ACC112 (cell line): ENCODE measurements around the gene TMIGD1.
A peak's percentile ranks its signal among the peaks of the same experiment; 100 is the strongest.

Experiments used
- H2AFZ ChIP-seq: fragments of 200-600 bp; sonication (generic); one replicate; pipeline ENCODE4 v1.6.0; 2017; ENCODE audit warnings: antibody characterized with exemption, low read length; ENCODE audit not compliant: unreplicated experiment
- H3K27ac ChIP-seq: fragments of 200-600 bp; sonication (generic); 2 replicates; pipeline ENCODE4 v1.5.1; 2014; ENCODE audit warnings: low read depth, mild to moderate bottlenecking, antibody characterized with exemption, low read length, moderate library complexity
- H3K27me3 ChIP-seq: fragments of 200-600 bp; sonication (generic); 2 replicates; pipeline ENCODE4 v1.6.1; 2014; ENCODE audit warnings: mild to moderate bottlenecking, antibody characterized with exemption, low read length, moderate library complexity, mixed read lengths; ENCODE audit not compliant: insufficient read depth
- H3K36me3 ChIP-seq: fragments of 200-600 bp; sonication (generic); 2 replicates; pipeline ENCODE4 v1.6.1; 2016; ENCODE audit warnings: mild to moderate bottlenecking, antibody characterized with exemption, low read length, moderate library complexity, mixed read lengths; ENCODE audit not compliant: insufficient read depth
- H3K4me1 ChIP-seq: fragments of 200-600 bp; sonication (generic); one replicate; pipeline ENCODE4 v1.6.1; 2016; ENCODE audit warnings: low read length, mixed read lengths; ENCODE audit not compliant: insufficient read depth, unreplicated experiment, control insufficient read depth
- H3K4me3 ChIP-seq: fragments of 200-600 bp; sonication (generic); 2 replicates; pipeline ENCODE4 v1.5.1; 2014; ENCODE audit warnings: mild to moderate bottlenecking, low read depth, low read length
- H3K79me2 ChIP-seq: fragments of 200-600 bp; sonication (generic); one replicate; pipeline ENCODE4 v1.6.0; 2016; ENCODE audit warnings: low read length; ENCODE audit not compliant: control insufficient read depth, unreplicated experiment, insufficient read depth

The TMIGD1 gene

GRCh38 chr17:30308406-30308805 lies 25.5 kb downstream of the TMIGD1 start:
- H3K27me3 ChIP-seq = no peaks in the 10 kb centered on the region
- no peak overlapping the region for H3K4me3 ChIP-seq
- H2AFZ ChIP-seq = no peak overlapping the region
- no peaks in the 10 kb centered on the region for H3K4me1 ChIP-seq
- H3K79me2 ChIP-seq = no peaks in the 10 kb centered on the region
- no peaks in the 10 kb centered on the region for H3K36me3 ChIP-seq
- H3K27ac ChIP-seq = no peak overlapping the region

GRCh38 chr17:30304778-30305177 lies 29.1 kb downstream of the TMIGD1 start:
- no peak overlapping the region for H3K4me3 ChIP-seq
- no peaks in the 10 kb centered on the region for H3K79me2 ChIP-seq
- no peaks in the 10 kb centered on the region for H3K27me3 ChIP-seq
- no peaks in the 10 kb centered on the region for H3K36me3 ChIP-seq
- H3K4me1 ChIP-seq = no peaks in the 10 kb centered on the region
- H2AFZ ChIP-seq = no peak overlapping the region
- H3K27ac ChIP-seq = no peak overlapping the region

GRCh38 chr17:30302241-30302640 lies 31.6 kb downstream of the TMIGD1 start:
- no peak overlapping the region for H3K4me3 ChIP-seq
- no peaks in the 10 kb centered on the region for H3K27me3 ChIP-seq
- no peaks in the 10 kb centered on the region for H3K4me1 ChIP-seq
- H3K27ac ChIP-seq = no peak overlapping the region
- H3K36me3 ChIP-seq = no peaks in the 10 kb centered on the region
- no peaks in the 10 kb centered on the region for H3K79me2 ChIP-seq
- no peak overlapping the region for H2AFZ ChIP-seq

GRCh38 chr17:30300818-30301217 lies 33.0 kb downstream of the TMIGD1 start:
- Histone ChIP-seq H3K27ac (no peak overlapping the region), H3K27me3 (no peaks in the 10 kb centered on the region), H3K4me3 (no peak overlapping the region), H2AFZ (no peak overlapping the region), H3K79me2 (no peaks in the 10 kb centered on the region), H3K4me1 (peaks cover 3% of the 10 kb centered on the region), H3K36me3 (no peaks in the 10 kb centered on the region)

- H3K4me1 ChIP-seq = peaks cover 3% of the 10 kb centered on the region
- no peaks in the 10 kb centered on the region for H3K36me3 ChIP-seq
- H3K27me3 ChIP-seq = no peaks in the 10 kb centered on the region
- H3K27ac ChIP-seq = no peak overlapping the region
- no peaks in the 10 kb centered on the region for H3K79me2 ChIP-seq
- no peak overlapping the region for H2AFZ ChIP-seq
- no peak overlapping the region for H3K4me3 ChIP-seq
Observed at GRCh38 chr17:30299000-30299399, 34.9 kb downstream of the TMIGD1 start.

GRCh38 chr17:30297715-30298114 lies 36.1 kb downstream of the TMIGD1 start:
- H3K27me3 ChIP-seq = no peaks in the 10 kb centered on the region
- no peaks in the 10 kb centered on the region for H3K79me2 ChIP-seq
- H2AFZ ChIP-seq = no peak overlapping the region
- no peaks in the 10 kb centered on the region for H3K36me3 ChIP-seq
- H3K4me1 ChIP-seq = peaks cover 3% of the 10 kb centered on the region
- no peak overlapping the region for H3K4me3 ChIP-seq
- no peak overlapping the region for H3K27ac ChIP-seq

GRCh38 chr17:30296499-30297080 lies 37.3 kb downstream of the TMIGD1 start:
- Histone ChIP-seq H3K4me1 (peaks cover 3% of the 10 kb centered on the region), H3K36me3 (no peaks in the 10 kb centered on the region)

GRCh38 chr17:30292286-30292858 lies 41.5 kb downstream of the TMIGD1 start:
- Histone ChIP-seq H3K27ac (peak overlapping the region; percentile 18; the same call in 1 of the 2 replicates), H3K36me3 (peaks cover 6% of the 10 kb centered on the region), H3K4me3 (peak overlapping the region; percentile 95), H3K27me3 (no peaks in the 10 kb centered on the region), H2AFZ (peak overlapping the region; percentile 91), H3K4me1 (peaks cover 13% of the 10 kb centered on the region), H3K79me2 (peaks cover 20% of the 10 kb centered on the region)

More at GRCh38 chr17:30296499-30297080, 37.3 kb downstream of the TMIGD1 start:
- Histone ChIP-seq H2AFZ (no peak overlapping the region), H3K4me3 (no peak overlapping the region), H3K27me3 (no peaks in the 10 kb centered on the region), H3K27ac (no peak overlapping the region), H3K79me2 (no peaks in the 10 kb centered on the region)

- H3K27me3 ChIP-seq = no peaks in the 10 kb centered on the region
- H2AFZ ChIP-seq = peak within 1 kb of the TSS; percentile 91
- peaks cover 13% of the 10 kb centered on the region for H3K4me1 ChIP-seq
- peak within 1 kb of the TSS; percentile 18; the same call in 1 of the 2 replicates for H3K27ac ChIP-seq
- H3K4me3 ChIP-seq = peak within 1 kb of the TSS; percentile 95
- peaks cover 20% of the 10 kb centered on the region for H3K79me2 ChIP-seq
- H3K36me3 ChIP-seq = peaks cover 13% of the 10 kb centered on the region
Observed at GRCh38 chr17:30291543-30292285, 42.1 kb downstream of the TMIGD1 start, which contains the start of gene BLMH. Gene BLMH (minus strand): TSS chr17:30291944. CDS start chr17:30291819, 125 bp downstream.

GRCh38 chr17:30290696-30291542 lies 42.9 kb downstream of the TMIGD1 start:
- peaks cover 20% of the 10 kb centered on the region for H3K79me2 ChIP-seq
- H3K27me3 ChIP-seq = no peaks in the 10 kb centered on the region
- H3K27ac ChIP-seq = no peak overlapping the region
- peak overlapping the region; percentile 95 for H3K4me3 ChIP-seq
- peaks cover 10% of the 10 kb centered on the region for H3K4me1 ChIP-seq
- H2AFZ ChIP-seq = peak overlapping the region; percentile 91
- peaks cover 19% of the 10 kb centered on the region for H3K36me3 ChIP-seq
